SH-SY5Y (cell line): ENCODE results near the gene COL9A2.

Source experiments
- GATA2 ChIP-seq: IDR thresholded peaks from 2 replicates; pipeline ENCODE4 v1.6.1; 2011; ENCODE audit warnings: mild to moderate bottlenecking, low read depth, low read length
- GATA3 ChIP-seq: IDR thresholded peaks from 2 replicates; pipeline ENCODE4 v1.6.1; 2011; ENCODE audit warnings: low read depth, mild to moderate bottlenecking, low read length, moderate library complexity

DNA sequence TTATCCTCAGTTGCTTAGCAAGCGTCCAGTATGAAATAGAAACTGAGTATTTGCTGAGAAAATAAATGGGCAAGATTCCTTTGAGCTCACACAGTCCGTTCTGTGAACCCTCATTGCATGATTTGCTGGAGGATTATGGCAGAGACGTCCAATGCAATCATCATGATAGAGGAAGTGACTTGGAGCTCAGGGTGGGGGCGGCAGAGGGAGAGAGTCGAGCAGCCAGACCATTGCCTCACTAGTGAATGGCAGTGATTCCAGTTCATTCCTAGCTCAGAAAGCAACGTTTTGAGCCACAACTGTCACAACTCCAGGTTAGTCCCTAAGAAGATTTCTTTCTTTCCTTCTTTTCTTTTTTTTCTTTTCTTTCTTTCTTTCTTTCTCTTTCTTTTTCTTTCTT lies 27.5 kb upstream of the COL9A2 start:
- TF ChIP-seq GATA3 (no peak), GATA2 (no peak)
